GM18508 (cell line): ENCODE data around the gene MLIP.
"Not testable (repeated sequence)": the region's sequence is repeated elsewhere in the genome, so short reads cannot be mapped to it uniquely, and the experiment has no call there.

Experiments used
- ATAC-seq: cut with Tn5 transposase; IDR thresholded peaks from one replicate; pipeline ENCODE4 v1.9.1; 2021; ENCODE audit warnings: moderate number of reproducible peaks; ENCODE audit not compliant: insufficient read depth, unreplicated experiment

The MLIP gene

GRCh38 chr6:54111341-54112045 lies at the start of gene MLIP:
TSS of gene MLIP (plus strand) at chr6:54111443. CDS start at chr6:54111480, 37 bp downstream.
- ATAC-seq = no peak

- ATAC-seq = no peak
Observed at GRCh38 chr6:54063228-54063539, 48.1 kb upstream of the MLIP start.

- ATAC-seq = no peak
Observed at GRCh38 chr6:54068694-54069093, 42.5 kb upstream of the MLIP start.

- ATAC-seq = no peak
Observed at GRCh38 chr6:54070025-54070424, 41.2 kb upstream of the MLIP start.

- ATAC-seq = no peak
Observed at GRCh38 chr6:54071821-54072340, 39.4 kb upstream of the MLIP start.

GRCh38 chr6:54072635-54073313 lies 38.5 kb upstream of the MLIP start:
- ATAC-seq = no peak

- no peak for ATAC-seq
Observed at GRCh38 chr6:54073487-54073886, 37.8 kb upstream of the MLIP start.

GRCh38 chr6:54074109-54074508 lies 37.1 kb upstream of the MLIP start:
- no peak for ATAC-seq

GRCh38 chr6:54074578-54075195 lies 36.6 kb upstream of the MLIP start:
- no peak for ATAC-seq

- no peak for ATAC-seq
Observed at GRCh38 chr6:54076159-54076789, 35.0 kb upstream of the MLIP start.

- not testable (repeated sequence) for ATAC-seq
Observed at GRCh38 chr6:54081499-54081898, 29.7 kb upstream of the MLIP start.

- no peak for ATAC-seq
Observed at GRCh38 chr6:54083287-54083686, 28.0 kb upstream of the MLIP start.

- ATAC-seq = no peak
Observed at GRCh38 chr6:54084231-54084630, 27.0 kb upstream of the MLIP start.

- ATAC-seq = no peak
Observed at GRCh38 chr6:54085047-54085446, 26.2 kb upstream of the MLIP start.

GRCh38 chr6:54085541-54085940 lies 25.7 kb upstream of the MLIP start:
- ATAC-seq = no peak

GRCh38 chr6:54086439-54086838 lies 24.8 kb upstream of the MLIP start:
- no peak for ATAC-seq

GRCh38 chr6:54087721-54088120 lies 23.5 kb upstream of the MLIP start:
- no peak for ATAC-seq

- ATAC-seq = no peak
Observed at GRCh38 chr6:54093326-54093948, 17.8 kb upstream of the MLIP start.

GRCh38 chr6:54094293-54094692 lies 16.9 kb upstream of the MLIP start:
- ATAC-seq = no peak

GRCh38 chr6:54094786-54095185 lies 16.5 kb upstream of the MLIP start:
- no peak for ATAC-seq

GRCh38 chr6:54095723-54096122 lies 15.5 kb upstream of the MLIP start:
- no peak for ATAC-seq
